GM18505 (cell line): ENCODE data around the gene BRMS1.
A peak's percentile ranks its signal among the peaks of the same experiment; 100 is the strongest.
"Not testable (repeated sequence)": the region's sequence is repeated elsewhere in the genome, so short reads cannot be mapped to it uniquely, and the experiment has no call there.

Experiments used
- ATAC-seq: cut with Tn5 transposase; IDR thresholded peaks from one replicate; pipeline ENCODE4 v1.9.1; 2021; ENCODE audit not compliant: unreplicated experiment
- POLR2A ChIP-seq: IDR thresholded peaks from 4 replicates; pipeline ENCODE4 v1.6.1; 2011; ENCODE audit warnings: borderline replicate concordance; ENCODE audit not compliant: insufficient read depth, insufficient read length; ENCODE audit errors: extremely low read depth

The BRMS1 gene

GRCh38 chr11:66368484-66368883 is 23.6 kb upstream of the BRMS1 start:
- no peak for ATAC-seq
- TF ChIP-seq POLR2A: no peak

- no peak for TF ChIP-seq POLR2A
- ATAC-seq: no peak
Observed at GRCh38 chr11:66367561-66368312, 22.8 kb upstream of the BRMS1 start.

GRCh38 chr11:66366844-66367477 is 22.1 kb upstream of the BRMS1 start:
- TF ChIP-seq POLR2A: no peak
- ATAC-seq: no peak

- TF ChIP-seq POLR2A: no peak
- ATAC-seq: no peak
Observed at GRCh38 chr11:66365711-66366619, 21.1 kb upstream of the BRMS1 start.

- no peak for ATAC-seq
Observed at GRCh38 chr11:66365166-66365565, 20.3 kb upstream of the BRMS1 start.

GRCh38 chr11:66363805-66364535 is 19.1 kb upstream of the BRMS1 start:
- TF ChIP-seq POLR2A: no peak
- no peak for ATAC-seq

More at GRCh38 chr11:66365166-66365565, 20.3 kb upstream of the BRMS1 start:
- TF ChIP-seq POLR2A: no peak

GRCh38 chr11:66363187-66363601 is 18.3 kb upstream of the BRMS1 start:
- no peak for TF ChIP-seq POLR2A
- no peak for ATAC-seq

GRCh38 chr11:66362481-66363147 is 17.7 kb upstream of the BRMS1 start:
- ATAC-seq: no peak
- no peak for TF ChIP-seq POLR2A

- ATAC-seq: no peak
- no peak for TF ChIP-seq POLR2A
Observed at GRCh38 chr11:66361502-66361941, 16.6 kb upstream of the BRMS1 start.

GRCh38 chr11:66360406-66361073 is 15.6 kb upstream of the BRMS1 start:
- no peak for TF ChIP-seq POLR2A
- no peak for ATAC-seq

GRCh38 chr11:66359662-66360087 is 14.8 kb upstream of the BRMS1 start:
- peak; percentile 19 for TF ChIP-seq POLR2A
- ATAC-seq: no peak

- ATAC-seq: not testable (repeated sequence)
Observed at GRCh38 chr11:66350560-66351235, 5.8 kb upstream of the BRMS1 start.
